ENCODE results near the gene ACVR1B.

ACVR1B gene

GRCh38 chr12:51917041-51917590 lies 34.4 kb upstream of the ACVR1B start:
- DNase-seq (ENCODE audit: extremely low read depth in 1 of 2, low read depth in 1 of 2) = no peak

- no peak for DNase-seq (ENCODE audit: extremely low read depth in 1 of 2, low read depth in 1 of 2)
Measured at GRCh38 chr12:51917746-51918453, 33.6 kb upstream of the ACVR1B start.

GRCh38 chr12:51920046-51920445 lies 31.5 kb upstream of the ACVR1B start:
- DNase-seq (ENCODE audit: extremely low read depth in 1 of 2, low read depth in 1 of 2) = no peak

GRCh38 chr12:51921017-51921725 lies 30.3 kb upstream of the ACVR1B start:
- DNase-seq (ENCODE audit: extremely low read depth in 1 of 2, low read depth in 1 of 2) = no peak

GRCh38 chr12:51922146-51922545 lies 29.4 kb upstream of the ACVR1B start:
- DNase-seq (ENCODE audit: extremely low read depth in 1 of 2, low read depth in 1 of 2) = no peak

GRCh38 chr12:51922762-51923505 lies 28.6 kb upstream of the ACVR1B start:
- no peak for DNase-seq (ENCODE audit: extremely low read depth in 1 of 2, low read depth in 1 of 2)

- peak in 1 of 2 donors; percentile 48 for DNase-seq (ENCODE audit: extremely low read depth in 1 of 2, low read depth in 1 of 2)
Measured at GRCh38 chr12:51923506-51924365, 27.8 kb upstream of the ACVR1B start.

- DNase-seq (ENCODE audit: extremely low read depth in 1 of 2, low read depth in 1 of 2) = no peak
Measured at GRCh38 chr12:51924551-51925319, 26.8 kb upstream of the ACVR1B start.

- no peak for DNase-seq (ENCODE audit: extremely low read depth in 1 of 2, low read depth in 1 of 2)
Measured at GRCh38 chr12:51925346-51926063, 26.0 kb upstream of the ACVR1B start.

- DNase-seq (ENCODE audit: extremely low read depth in 1 of 2, low read depth in 1 of 2) = no peak
Measured at GRCh38 chr12:51926064-51926632, 25.4 kb upstream of the ACVR1B start.

- peak in 1 of 2 donors; percentile 21 for DNase-seq (ENCODE audit: extremely low read depth in 1 of 2, low read depth in 1 of 2)
Measured at GRCh38 chr12:51926718-51927117, 24.8 kb upstream of the ACVR1B start.

- no peak for DNase-seq (ENCODE audit: extremely low read depth in 1 of 2, low read depth in 1 of 2)
Measured at GRCh38 chr12:51932218-51933076, 19.1 kb upstream of the ACVR1B start.

GRCh38 chr12:51934080-51934479 lies 17.4 kb upstream of the ACVR1B start:
- no peak for DNase-seq (ENCODE audit: extremely low read depth in 1 of 2, low read depth in 1 of 2)

GRCh38 chr12:51937926-51938325 lies 13.6 kb upstream of the ACVR1B start:
- DNase-seq (ENCODE audit: extremely low read depth in 1 of 2, low read depth in 1 of 2) = no peak

- no peak for DNase-seq (ENCODE audit: extremely low read depth in 1 of 2, low read depth in 1 of 2)
Measured at GRCh38 chr12:51938726-51939125, 12.8 kb upstream of the ACVR1B start.

- DNase-seq (ENCODE audit: extremely low read depth in 1 of 2, low read depth in 1 of 2) = no peak
Measured at GRCh38 chr12:51941011-51941581, 10.4 kb upstream of the ACVR1B start.

GRCh38 chr12:51941604-51942003 lies 9.9 kb upstream of the ACVR1B start:
- DNase-seq (ENCODE audit: extremely low read depth in 1 of 2, low read depth in 1 of 2) = no peak

- no peak for DNase-seq (ENCODE audit: extremely low read depth in 1 of 2, low read depth in 1 of 2)
Measured at GRCh38 chr12:51942056-51942455, 9.4 kb upstream of the ACVR1B start.
